ENCODE results near the gene KRI1. TPM values are rescaled to one million over a fixed set of nuclear protein-coding genes. Genes with fewer than 3 reads are reported as not detected.
A peak's percentile ranks its signal among the peaks of the same experiment; 100 is the strongest.

KRI1 gene
- total and polyA plus RNA-seq, 9 donors: 12.3 to 28.9 (median 23.6) TPM

GRCh38 chr19:10566408-10566657, 523 bp upstream of the KRI1 start:
- no peak for DNase-seq
- Histone ChIP-seq H3K4me1 (ENCODE audit: insufficient read depth) (peaks cover 7% of the 10 kb centered on the region), H3K27me3 (no peaks in the 10 kb centered on the region), H3K36me3 (no peaks in the 10 kb centered on the region), H3K4me3 (peak overlapping the region; percentile 95), H3K9me3 (no peaks in the 10 kb centered on the region), H3K27ac (peak overlapping the region in 1 of 2 donors; percentile 77)
- TF ChIP-seq EP300 (IDR thresholded peaks at IDR 0.05): no peak
- no peak for TF ChIP-seq CTCF (IDR thresholded peaks at IDR 0.05)
- TF ChIP-seq POLR2A (IDR thresholded peaks at IDR 0.05): no peak
- intact Hi-C loops (cut with DNase I): loop anchor here in 2 of 4 donors (5.0 to 10.0 kb wide), 2 partner anchors 64 to 162 kb away; partner anchors contain the start of genes CDC37 (in 1 of the 2) and KEAP1 (in 1 of the 2)
- WGBS, 3 donors: 3 to 4% (median 4%) methylated on average over 4 of the region's 4 CpGs

GRCh38 chr19:10565028-10565566, 713 bp downstream of the KRI1 start:
- intact Hi-C loops (cut with DNase I): loop anchor here in 2 of 4 donors (5.0 to 10.0 kb wide), 2 partner anchors 63 to 160 kb away; partner anchors contain the start of genes CDC37 (in 1 of the 2) and KEAP1 (in 1 of the 2)
- Histone ChIP-seq H3K27ac (peak overlapping the region; percentile 68 to 77), H3K36me3 (no peaks in the 10 kb centered on the region), H3K4me1 (ENCODE audit: insufficient read depth) (peaks cover 7% of the 10 kb centered on the region), H3K27me3 (no peaks in the 10 kb centered on the region), H3K9me3 (no peaks in the 10 kb centered on the region), H3K4me3 (peak overlapping the region; percentile 95)
- DNase-seq: peak; percentile 42 to 72 (median 63)
- TF ChIP-seq EP300 (IDR thresholded peaks at IDR 0.05): no peak
- TF ChIP-seq POLR2A (IDR thresholded peaks at IDR 0.05): no peak
- no peak for TF ChIP-seq CTCF (IDR thresholded peaks at IDR 0.05)
- 18 to 21% (median 18%) methylated on average over 10 of the region's 10 CpGs for WGBS, 3 donors

- Histone ChIP-seq H3K4me1 (ENCODE audit: insufficient read depth) (peaks cover 2% of the 10 kb centered on the region), H3K9me3 (no peaks in the 10 kb centered on the region), H3K27me3 (no peaks in the 10 kb centered on the region), H3K4me3 (no peak overlapping the region), H3K27ac (no peak overlapping the region), H3K36me3 (no peaks in the 10 kb centered on the region)
- no peak for DNase-seq
- WGBS, 3 donors: 85 to 89% (median 86%) methylated on average over 5 of the region's 5 CpGs
- TF ChIP-seq CTCF (IDR thresholded peaks at IDR 0.05) (no peak), POLR2A (IDR thresholded peaks at IDR 0.05) (no peak), EP300 (IDR thresholded peaks at IDR 0.05) (no peak)
- intact Hi-C loops (cut with DNase I): loop anchor here in 1 of 4 donors (10.0 kb wide), 1 partner anchor 158 kb away; the partner anchor contains the start of gene CDC37
These were observed 3.2 kb downstream of the KRI1 start for GRCh38 chr19:10562609-10563008.

GRCh38 chr19:10560154-10560553, 5.7 kb downstream of the KRI1 start:
- Histone ChIP-seq H3K4me3 (no peak overlapping the region), H3K27ac (no peak overlapping the region), H3K36me3 (no peaks in the 10 kb centered on the region), H3K27me3 (no peaks in the 10 kb centered on the region), H3K4me1 (ENCODE audit: insufficient read depth) (no peaks in the 10 kb centered on the region), H3K9me3 (no peaks in the 10 kb centered on the region)
- DNase-seq: no peak
- intact Hi-C loops (cut with DNase I): loop anchor here in 1 of 4 donors (10.0 kb wide), 1 partner anchor 155 kb away; the partner anchor contains the start of gene CDC37
- TF ChIP-seq EP300 (IDR thresholded peaks at IDR 0.05): no peak
- TF ChIP-seq CTCF (IDR thresholded peaks at IDR 0.05): no peak
- TF ChIP-seq POLR2A (IDR thresholded peaks at IDR 0.05): no peak
- 84 to 89% (median 85%) methylated on average over 7 of the region's 7 CpGs for WGBS, 3 donors

Measured in ovary (tissue), 9 donors.